Activated CD4-positive, alpha-beta T cell treated with anti-CD3 and anti-CD28 coated beads, Interleukin-2, amount 50 U/mL, for 4 hours (primary cell): ENCODE measurements around the gene DNMT3L.
"Not testable (repeated sequence)": the region's sequence is repeated elsewhere in the genome, so short reads cannot be mapped to it uniquely, and the experiment has no call there.

ENCODE experiments used
- DNase-seq, 2 experiments: peaks; one replicate each; pipeline ENCODE4 v3.0.0-alpha.2; 2020

DNMT3L gene

DNA sequence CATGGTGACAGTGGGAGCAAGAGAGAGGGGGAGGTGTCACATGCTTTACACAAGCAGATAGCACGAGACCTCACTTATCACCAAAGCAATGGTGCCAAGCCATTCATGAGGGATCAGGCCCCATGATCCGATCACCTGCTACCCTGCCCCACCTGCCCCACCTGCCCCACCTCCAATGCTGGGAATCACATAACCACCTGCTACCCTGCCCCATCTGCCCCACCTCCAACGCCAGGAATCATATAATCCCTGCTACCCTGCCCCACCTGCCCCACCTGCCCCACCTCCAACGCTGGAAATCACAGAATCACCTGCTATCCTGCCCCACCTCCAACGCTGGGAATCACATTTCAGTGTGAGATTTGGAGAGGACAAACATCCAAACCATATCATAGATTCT is 13.3 kb upstream of the DNMT3L start:
- no peak for DNase-seq

DNA sequence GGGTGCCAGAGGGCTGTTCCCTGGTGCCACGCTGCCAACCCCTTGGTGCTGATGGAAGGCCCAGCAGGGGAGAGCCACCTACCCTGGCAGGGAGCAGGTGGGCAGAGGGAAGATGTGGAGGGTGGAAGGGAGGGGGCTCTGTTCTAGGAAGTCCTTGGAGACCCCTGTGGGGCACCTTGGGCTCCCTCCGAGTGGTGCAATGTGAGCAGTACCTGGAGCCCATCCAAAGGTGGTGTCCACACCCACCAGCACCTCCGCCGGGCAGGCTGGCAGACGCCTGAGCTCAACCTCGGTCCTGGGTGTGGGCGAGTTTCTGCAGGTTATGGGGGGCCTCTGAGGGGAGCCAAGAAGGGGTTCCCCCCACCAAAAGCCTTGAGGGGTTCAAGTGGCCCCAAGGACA is 11.3 kb upstream of the DNMT3L start:
- no peak for DNase-seq

DNA sequence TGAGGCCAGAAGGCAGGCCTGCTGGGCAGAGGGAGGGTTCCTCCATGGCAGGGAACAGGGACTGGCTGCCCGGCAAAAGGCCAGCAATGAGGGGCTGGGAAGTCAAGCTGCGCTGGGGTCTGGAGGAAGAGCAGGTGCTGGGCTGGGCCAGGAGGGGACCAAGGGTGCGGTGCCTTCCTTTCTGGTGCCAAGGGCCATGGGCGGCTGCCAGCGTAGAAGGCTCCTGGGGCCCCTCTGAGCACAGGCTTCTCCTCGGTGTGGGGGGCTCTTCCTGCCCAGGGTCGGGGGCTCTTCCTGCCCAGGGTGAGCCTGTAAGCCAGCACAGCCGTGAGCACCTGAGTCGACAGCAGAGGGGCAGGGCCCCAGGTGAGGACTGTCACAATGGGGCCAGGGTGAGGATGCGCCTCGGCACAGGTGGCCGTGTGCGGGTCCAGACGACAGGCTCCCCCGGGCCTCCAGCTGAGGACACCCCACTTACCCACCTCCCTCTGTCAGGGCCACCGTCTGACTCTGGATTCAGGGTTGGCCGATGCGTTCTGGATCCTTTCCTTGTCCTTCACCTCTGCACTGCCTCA is 10.7 kb upstream of the DNMT3L start:
- DNase-seq, result no peak

DNA sequence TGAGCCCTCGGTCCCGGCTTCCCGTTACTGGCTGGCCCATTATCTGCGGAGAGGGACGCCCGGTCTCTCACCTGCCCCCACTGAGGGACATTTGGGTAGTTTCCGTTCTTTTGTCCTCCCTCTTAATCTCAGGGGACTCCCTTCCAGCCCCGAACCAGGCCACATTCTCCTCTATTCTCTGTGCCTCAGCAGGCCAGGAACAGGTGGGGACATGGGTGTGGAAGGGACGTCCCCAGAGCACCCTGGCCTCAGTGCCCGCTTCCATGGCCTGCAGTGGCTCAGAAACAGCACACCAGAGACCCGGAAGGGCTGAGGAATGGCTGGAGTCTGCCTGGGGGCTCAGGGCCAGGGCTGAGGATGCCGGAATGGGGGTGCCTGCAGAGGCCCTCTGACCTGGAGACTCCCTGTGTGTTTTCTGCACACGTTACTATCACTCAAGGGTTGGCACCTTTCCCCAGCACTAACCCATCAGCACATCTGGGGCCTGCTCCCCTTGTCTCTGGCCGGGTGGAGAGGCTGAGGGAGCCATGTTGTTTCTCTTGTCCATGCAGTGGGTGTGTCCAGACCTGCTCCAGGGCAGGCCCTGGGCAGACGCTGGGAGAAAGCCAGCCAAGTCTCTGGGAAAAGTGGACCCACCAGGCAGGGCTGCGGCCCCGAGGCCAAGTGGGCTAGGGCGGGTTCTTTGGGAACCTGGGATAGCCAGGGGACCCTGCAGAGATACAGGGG is 10.0 kb upstream of the DNMT3L start:
- no peak for DNase-seq

DNA sequence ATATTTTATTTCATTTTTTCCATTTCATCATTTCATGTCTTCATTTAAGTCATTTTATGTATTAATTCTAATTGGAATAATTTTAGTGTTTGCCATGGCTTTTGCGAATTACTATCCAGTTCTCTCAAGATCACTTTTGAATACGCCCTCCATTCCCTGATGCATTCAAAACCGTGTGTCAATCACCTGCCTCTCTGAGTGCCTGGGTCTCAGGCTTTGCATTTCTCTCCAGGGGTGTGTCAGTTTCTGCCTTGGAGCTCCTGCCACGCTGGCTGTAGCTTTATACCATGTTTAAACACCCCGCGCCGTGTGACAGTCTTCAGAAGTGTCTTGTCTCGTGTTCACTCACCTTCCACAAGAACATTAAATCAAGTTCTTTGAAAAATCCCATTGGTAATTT is 7.4 kb upstream of the DNMT3L start:
- no peak for DNase-seq

DNA sequence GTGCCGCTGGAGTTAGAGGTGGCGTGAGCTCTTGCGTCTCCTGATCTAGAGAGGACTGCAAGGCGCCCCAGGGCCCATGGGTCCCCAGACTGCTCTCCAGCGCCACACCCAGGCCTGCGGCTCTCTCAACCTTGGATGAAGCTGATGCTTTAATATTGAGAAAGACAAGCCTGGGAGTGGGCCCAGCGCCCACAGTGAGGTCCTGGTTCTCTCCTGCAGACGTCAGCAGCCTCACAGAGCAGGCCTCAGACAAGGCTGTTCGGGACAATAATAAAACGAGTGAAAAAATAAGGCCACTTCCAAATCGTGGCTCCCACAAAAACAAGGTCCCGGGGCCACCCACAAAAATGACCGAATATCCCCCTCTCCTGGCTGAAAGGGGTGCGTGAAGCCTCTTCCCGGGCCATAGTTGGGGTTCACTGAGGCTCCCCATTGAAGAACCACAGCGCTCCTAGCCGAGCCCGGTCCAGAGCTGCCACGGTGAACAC is 6.0 kb upstream of the DNMT3L start:
- peak in 1 of 2 experiments; percentile 17 for DNase-seq

DNA sequence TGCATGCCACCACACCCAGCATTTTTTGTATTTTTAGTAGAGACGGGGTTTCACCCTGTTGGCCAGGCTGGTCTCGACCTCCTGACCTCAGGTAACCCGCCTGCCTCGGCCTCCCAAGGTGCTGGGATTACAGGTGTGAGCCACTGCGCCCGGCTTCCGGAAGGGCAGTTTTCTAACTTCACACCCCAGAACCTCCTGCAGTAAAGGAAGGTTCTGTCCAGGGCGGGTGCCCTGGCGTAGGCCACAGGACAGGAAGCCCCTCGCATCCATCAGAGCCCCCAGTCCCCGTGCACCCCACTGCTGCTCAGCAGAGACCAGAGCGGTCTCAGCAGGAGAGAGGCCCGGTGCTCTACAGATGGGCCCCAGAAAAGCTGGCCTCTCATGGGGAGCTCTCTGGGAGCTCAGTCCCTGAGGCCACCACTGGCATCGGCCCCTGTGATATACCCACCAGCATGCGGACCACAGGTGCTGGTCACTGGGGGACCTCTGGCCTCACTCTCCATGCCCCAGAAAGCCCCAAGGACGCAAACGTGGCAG is 4.1 kb upstream of the DNMT3L start:
- no peak for DNase-seq

DNA sequence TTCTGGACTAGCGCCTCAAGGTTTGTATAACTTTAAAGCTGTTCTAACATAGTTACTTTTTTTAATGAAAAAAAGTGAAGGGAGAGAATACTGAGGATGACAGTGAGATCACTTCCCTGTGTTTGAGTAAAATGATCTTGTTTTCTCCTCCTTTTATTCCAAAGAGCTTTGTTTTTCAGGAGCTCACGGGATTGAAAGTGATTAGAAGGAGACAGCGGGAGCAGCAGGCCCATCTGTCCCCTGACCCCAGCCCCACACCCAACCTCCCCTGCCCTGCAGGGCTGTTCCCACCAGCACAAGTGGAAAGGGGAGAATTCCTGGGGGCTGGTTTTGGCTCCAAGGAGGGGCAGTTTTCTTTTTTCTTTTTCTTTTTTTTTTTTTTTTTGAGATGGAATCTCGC is 2.1 kb upstream of the DNMT3L start:
- DNase-seq, result no peak

DNA sequence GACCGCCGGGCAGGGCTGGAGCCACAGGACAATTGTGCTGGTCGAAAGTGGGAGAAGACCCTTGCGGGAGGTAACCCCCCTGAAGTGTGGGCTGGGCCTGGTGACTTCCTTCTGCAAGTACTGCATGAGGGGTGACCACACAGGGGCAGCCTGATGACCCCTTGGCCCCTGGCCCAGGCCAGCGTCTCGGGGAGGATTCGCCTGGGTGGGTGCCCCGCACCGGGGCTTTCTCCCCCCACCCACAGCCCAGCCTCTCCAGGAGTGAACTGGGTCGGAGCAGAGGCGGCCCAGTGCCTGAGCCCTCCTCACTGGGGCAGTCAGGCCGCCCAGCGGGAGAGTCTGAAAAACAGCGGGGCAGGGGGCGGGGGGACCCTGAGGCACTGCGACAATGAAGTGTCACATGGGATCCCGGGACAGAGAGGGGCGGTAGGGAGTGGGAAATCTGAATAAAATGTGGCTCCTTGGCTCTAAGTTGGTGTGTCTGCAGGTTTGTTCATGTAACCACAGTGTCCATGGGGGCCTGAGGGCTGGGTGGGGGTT is 1.6 kb upstream of the DNMT3L start:
- DNase-seq, result no peak

DNA sequence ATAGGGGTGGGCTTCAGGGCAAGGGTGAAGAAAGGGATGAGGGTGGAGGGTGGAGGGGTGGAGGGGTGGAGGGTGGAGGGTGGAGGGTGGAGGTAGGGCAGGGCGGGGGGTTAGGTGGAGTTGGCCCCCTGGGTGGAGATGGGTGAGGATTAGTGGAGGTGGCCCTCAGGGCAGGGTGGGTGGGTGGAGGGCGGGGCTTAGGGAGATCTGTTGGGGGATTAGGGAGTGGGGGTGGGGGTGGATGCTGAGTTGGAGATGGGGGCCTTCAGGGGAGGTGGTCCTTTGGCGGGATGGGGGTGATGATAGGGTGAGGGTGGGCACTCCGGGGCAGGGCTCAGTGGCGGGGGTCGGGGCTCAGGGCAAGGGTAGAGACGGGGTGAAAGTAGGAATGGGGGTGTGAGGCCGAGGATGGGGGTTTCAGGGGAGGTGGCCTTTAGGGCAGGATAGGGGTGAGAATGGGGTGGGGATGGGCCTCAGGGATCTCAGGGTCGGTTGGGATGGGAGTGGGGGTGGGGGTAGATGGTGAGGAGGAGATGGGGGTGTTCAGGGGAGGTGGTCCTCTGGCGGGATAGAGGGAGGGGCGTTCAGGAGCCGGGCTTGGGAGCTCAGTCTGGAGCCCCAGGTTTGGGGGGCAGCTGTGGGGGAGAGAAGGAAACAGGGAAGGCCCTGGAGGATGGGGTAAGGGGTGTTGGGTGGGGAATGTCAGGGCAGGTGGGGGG is 800 bp upstream of the DNMT3L start:
- DNase-seq, result no peak

DNA sequence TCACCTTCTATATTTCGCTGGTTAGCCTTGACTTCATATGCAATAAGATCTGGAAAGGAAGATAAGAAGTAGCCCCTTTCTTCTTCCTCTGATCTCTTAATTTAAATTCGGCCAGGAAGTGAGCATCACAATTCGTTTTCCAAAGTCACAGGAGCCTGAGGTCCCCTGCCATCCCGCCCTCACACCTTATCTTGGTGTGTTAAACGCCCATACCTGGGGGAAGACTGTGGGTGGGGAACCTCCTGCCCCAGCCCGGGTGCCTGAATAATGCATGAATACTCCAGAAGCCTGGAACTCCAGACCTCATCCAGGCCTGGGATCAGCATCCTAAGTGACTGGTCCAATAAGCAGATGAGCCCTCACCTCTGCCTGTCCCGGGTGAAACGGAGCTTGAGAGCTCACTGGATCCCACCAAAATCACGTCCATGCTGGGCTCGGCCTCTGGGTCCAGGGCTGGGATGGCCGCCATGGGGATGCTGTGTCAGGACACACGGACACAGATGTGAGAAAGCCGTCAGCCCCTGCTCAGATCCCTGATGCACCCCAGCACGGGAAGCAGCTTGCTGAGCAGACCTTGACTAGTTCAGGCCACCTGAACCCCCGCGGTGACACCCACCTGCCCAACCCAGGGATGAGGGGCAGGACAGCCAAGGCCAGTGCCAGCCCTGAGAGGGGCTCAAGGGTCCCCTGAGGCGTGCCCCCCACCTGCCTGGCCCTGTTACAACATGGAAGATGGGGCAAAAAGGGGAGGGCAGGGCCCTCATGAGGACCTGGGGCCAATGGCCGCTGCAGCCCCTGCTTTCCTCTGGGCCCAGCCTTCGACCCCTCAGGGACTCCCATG is 686 bp downstream of the DNMT3L start:
- no peak for DNase-seq

DNA sequence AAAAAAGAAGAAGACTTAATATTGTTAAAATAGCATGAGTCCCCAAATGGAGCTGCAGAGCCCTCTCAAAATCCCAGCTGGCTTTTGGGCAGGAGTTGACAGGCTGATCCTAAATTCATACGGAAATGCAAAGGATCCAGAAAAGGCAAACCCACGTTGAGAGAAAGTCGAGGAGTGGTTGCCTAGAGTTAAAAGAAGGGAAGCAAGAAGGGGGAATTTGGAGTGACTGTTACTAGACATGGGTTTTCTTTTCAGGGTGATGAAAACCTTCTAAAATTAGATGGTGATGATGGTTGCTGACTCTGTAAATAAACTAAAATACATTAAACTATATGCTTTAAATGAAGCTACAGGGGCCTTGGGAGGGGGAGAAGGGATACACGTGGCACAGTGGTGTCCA is 1.6 kb downstream of the DNMT3L start:
- DNase-seq, result no peak

DNA sequence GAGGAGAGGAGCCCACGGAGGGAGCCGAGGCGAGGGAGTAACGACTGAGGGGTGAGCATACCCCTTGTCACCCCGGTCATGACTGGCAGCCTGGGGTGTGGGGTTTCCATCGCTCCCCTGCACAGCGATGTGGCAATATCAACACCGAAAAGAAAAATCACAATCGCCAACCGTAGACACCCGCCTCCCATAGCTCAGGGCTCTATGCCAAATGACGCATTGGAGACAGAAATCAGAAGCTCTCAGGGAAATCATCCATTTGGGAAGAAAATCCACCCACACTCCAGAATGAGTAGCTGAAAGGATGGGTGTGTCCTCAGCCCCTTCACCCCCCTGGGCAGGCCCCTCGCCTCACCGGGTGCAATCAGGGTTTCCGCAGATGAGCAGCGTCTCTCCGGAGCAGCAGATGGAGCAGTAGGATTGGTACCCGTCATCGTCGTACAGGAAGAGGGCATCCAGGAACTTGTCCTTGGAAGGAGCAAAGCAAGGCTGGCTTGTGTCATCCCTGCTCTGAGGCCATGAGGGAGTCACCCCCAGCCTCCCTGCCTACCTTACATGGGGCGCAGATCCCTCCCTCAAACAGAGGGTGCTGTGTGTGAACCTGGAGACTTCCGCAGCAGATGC is 2.5 kb downstream of the DNMT3L start:
- DNase-seq, result no peak

DNA sequence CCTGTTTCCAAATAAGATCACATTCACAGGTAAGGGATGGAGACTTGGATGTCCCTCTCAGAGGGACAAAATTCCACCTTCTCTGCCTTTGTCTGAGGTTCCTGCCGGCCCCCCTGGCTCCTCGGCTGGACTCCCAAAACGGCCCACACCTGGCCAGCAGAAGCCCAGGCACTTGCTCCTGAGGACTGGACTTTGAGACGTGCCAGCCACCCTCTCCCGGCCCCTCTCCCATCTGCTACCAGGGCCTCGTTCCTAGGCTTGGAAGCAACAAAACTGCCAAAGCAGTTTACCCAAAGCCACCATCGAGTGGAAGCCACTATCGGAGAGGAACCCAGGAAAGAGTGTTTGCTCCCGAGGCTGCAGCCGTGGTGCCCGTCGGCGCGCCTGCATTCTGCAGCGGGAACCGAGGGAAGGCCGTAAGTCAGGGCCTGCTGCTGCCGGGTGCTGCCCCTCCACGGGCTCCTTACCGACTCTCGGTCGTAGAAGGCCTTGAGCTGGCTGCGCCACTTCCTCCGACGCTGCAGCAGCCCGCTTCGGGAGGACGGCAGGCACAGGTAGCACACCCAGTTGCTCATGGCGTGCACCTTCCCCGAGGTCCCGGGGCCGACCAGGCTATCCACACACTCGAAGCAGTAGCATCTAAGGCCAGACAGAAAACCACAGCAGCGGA is 3.5 kb downstream of the DNMT3L start:
- no peak for DNase-seq

DNA sequence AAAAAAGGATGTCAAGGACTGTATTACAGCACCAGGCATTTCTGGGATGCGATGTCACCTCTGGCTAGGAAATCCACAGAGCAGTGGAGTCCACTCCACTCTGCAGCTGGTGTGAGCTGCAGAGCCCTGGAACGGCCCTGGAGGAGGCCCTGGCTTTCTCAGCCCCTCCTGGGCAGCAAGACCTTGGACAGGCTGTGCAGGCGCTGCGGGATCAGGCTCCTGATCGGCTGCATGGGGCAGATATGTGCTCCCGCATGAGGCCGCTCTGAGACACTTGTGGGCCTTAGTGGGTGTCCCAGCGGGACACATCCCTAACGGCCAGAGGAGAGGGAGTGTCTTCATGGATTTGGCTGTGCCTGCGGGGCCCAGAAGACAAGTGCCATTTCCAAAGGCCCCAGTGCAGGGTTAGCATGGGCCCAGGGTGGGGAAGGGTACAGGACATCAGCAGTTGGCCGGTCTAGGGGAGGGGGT is 6.2 kb downstream of the DNMT3L start:
- no peak for DNase-seq

DNA sequence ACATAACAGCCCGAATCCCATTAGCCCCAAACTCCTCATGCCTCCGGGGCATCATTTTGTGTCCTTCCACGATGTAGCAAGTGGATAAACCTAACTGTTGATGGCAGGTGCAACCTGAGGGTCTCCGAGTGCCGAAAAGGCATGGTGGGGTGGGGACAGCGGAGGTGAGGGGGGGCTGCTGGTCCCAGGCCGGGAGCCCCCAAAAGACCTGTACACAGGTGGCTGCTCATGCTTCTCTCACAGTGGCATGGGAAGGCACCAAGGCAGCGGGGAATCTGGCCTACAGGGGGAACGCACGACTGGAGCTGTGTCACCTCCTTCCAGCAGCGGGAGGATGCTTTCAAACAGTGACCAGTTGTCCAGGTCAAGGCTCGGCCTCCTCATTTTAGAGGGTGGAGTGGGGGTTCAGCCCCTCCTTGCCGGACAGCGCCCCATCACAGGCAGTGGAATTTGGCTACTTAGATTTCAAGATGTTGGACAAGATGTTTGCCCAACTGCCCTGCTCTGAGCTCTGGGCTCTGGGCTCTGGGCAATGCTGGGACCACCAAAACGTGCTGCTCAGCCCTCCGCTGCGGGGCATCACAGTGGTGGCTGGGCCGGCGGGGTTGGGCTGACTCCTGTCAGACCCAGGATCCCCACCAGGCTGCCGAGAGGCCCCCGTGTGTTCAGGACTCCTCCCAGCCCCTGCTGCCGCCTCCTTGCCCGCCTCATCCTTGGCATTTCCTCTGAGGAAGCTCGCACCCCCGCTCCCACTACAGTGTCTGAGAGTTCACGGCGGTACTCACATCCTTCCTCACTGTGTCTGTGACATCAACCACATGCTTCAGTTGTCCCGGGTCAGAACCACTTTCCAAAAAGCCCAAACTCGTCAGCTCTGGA is 7.6 kb downstream of the DNMT3L start:
- DNase-seq, result no peak

DNA sequence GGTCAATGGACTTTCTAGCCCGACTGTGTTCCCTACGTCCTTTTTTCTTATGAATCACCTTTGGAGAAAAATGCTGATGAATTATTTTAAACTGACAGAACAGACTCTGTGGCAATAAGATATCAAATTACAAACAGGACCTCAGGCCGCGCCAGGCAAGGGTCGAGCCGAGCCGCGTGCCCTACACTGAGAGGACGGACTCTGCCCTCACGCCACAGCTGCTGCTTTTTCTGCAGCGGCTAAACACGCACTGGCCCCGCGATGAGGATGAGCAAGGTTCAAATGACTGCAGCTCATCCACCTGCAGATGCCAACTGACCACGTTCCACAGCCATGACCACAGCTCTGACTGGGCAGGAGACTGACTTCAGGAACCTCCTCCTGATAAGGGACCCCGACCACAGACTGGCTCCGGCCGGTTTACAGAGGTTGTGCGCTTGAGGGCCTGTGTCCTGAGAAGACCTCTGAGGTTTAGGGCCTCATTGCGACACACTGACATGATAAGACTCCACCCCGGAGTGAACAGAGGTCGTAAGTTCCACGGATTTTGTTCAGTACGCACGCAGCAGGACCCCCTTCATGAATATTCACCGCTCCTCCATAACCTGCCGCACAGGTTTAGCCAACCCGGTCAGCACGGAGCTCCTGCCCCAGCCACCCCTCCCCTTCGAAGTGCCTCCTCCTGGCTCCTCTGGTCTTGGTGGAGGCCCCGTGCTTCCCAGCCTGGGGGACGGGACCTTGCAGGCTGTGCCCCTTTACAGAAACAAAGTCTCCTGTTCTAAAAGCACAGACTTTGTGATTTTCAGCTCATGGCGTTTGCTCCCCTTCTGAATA is 12.3 kb downstream of the DNMT3L start:
- DNase-seq, result not testable (repeated sequence)

DNA sequence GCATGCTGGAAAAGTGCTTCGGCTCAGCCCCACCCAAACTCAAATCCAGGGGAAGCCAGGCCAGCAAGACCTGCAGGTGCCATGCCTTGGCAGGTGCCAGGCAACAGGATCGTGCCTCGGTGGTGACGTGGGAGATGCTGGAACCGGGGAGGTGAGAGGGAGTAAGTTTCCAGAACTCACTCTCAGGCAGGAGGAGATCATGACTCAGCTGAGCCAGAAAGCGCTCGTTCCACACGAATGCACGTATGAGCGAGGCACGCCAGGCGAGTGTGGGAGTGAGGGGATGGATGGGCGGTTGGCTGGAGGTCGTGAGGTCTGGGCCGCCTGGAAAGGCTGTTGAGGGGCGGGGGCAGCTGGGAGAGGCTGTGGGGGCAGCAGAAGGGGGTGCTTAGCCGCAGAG is 13.8 kb downstream of the DNMT3L start:
- not testable (repeated sequence) for DNase-seq

DNA sequence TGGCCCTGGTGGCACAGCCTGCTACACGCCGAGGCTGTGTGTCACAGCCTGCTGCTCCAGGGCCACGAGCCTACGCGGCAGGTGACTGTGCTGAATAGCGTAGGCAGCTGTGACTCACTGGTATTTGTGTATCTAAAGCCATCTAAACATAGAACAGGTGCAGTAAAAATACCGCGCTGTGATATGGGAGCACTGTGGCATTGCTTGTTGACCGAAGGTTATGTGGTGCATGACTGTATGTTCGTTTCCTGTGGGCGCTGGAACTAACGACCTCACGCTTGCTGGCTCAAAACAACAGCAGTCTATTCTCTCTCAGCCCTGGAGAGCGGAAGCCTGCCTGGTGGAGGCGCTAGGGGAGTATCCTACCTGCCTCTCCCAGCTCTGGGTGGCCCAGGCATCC is 17.7 kb downstream of the DNMT3L start:
- DNase-seq, result not testable (repeated sequence)
